GM12878 (cell line): Measurements from ENCODE around the gene DCAF11. TPM values are rescaled to one million over a fixed set of nuclear protein-coding genes. Genes with fewer than 3 reads are reported as not detected.
A peak's percentile ranks its signal among the peaks of the same experiment; 100 is the strongest.

Experiments
- ASH2L ChIP-seq: fragments of 300-600, 200-600 bp; sonication (generic); IDR thresholded peaks from 2 replicates; pipeline ENCODE4 v1.6.1; 2017; ENCODE audit warnings: low read depth, mild to moderate bottlenecking, borderline replicate concordance
- ATF7 ChIP-seq: fragments of 450-650 bp; IDR thresholded peaks from 2 replicates; pipeline ENCODE4 v1.6.1; 2016; ENCODE audit warnings: low read depth, mild to moderate bottlenecking
- BACH1 ChIP-seq: fragments of 450-650 bp; IDR thresholded peaks from 2 replicates; pipeline ENCODE4 v1.6.1; 2017; ENCODE audit warnings: mild to moderate bottlenecking, borderline replicate concordance
- CBFB ChIP-seq: IDR thresholded peaks from 2 replicates; pipeline ENCODE4 v1.6.1; 2016; ENCODE audit warnings: antibody characterized with exemption, low read depth
- CREB1 ChIP-seq: IDR thresholded peaks from 2 replicates; pipeline ENCODE4 v1.6.1; 2012; ENCODE audit warnings: low read depth, mild to moderate bottlenecking, inconsistent platforms
- EGR1 ChIP-seq, 2 experiments: IDR thresholded peaks; 1 replicate in 1 of 2; 2 replicates in 1 of 2; pipeline ENCODE4 v1.6.1; 2011 to 2012; ENCODE audit warnings: low read depth in 2 of 2, low read length in 2 of 2, borderline replicate concordance in 1 of 2, mild to moderate bottlenecking in 1 of 2, moderate library complexity in 1 of 2
- FOXK2 ChIP-seq: fragments of 450-650 bp; IDR thresholded peaks from 2 replicates; pipeline ENCODE4 v1.6.1; 2017; ENCODE audit warnings: mild to moderate bottlenecking, moderate library complexity
- FOXM1 ChIP-seq: IDR thresholded peaks from 2 replicates; pipeline ENCODE4 v1.6.1; 2012; ENCODE audit warnings: low read depth, mild to moderate bottlenecking, inconsistent platforms, low read length, moderate library complexity
- GATAD2B ChIP-seq: fragments of 450-650 bp; conservative IDR thresholded peaks from 2 replicates; pipeline ENCODE4 v1.6.1; 2017; ENCODE audit warnings: low read depth, mild to moderate bottlenecking, moderate library complexity
- JUNB ChIP-seq: IDR thresholded peaks from 2 replicates; pipeline ENCODE4 v1.6.1; 2016; ENCODE audit warnings: antibody characterized with exemption, mild to moderate bottlenecking
- MEF2B ChIP-seq: fragments of 450-650 bp; IDR thresholded peaks from 2 replicates; pipeline ENCODE4 v1.6.1; 2018; ENCODE audit warnings: mild to moderate bottlenecking, moderate library complexity; ENCODE audit not compliant: partially characterized antibody, poor library complexity, severe bottlenecking
- MTA2 ChIP-seq: fragments of 450-650 bp; IDR thresholded peaks from 2 replicates; pipeline ENCODE4 v1.6.1; 2016; ENCODE audit warnings: low read depth, mild to moderate bottlenecking, moderate library complexity
- MTA3 ChIP-seq: IDR thresholded peaks from 2 replicates; pipeline ENCODE4 v1.6.1; 2012; ENCODE audit warnings: low read length, inconsistent platforms, borderline replicate concordance
- MYC ChIP-seq: IDR thresholded peaks from 2 replicates; pipeline ENCODE4 v1.6.1; 2011; ENCODE audit warnings: mild to moderate bottlenecking, low read length, moderate library complexity, inconsistent platforms; ENCODE audit not compliant: insufficient read depth, insufficient replicate concordance, insufficient read length, severe bottlenecking
- POLR2AphosphoS2 ChIP-seq: IDR thresholded peaks from 2 replicates; pipeline ENCODE4 v1.6.1; 2011; ENCODE audit warnings: low read depth, mild to moderate bottlenecking, low read length, improper control_type of control experiment, moderate library complexity
- RB1 ChIP-seq: fragments of 450-650 bp; formaldehyde crosslinking; IDR thresholded peaks from 2 replicates; pipeline ENCODE4 v1.6.1; 2017; ENCODE audit warnings: mild to moderate bottlenecking, borderline replicate concordance
- RCOR1 ChIP-seq: conservative IDR thresholded peaks from 2 replicates; pipeline ENCODE4 v1.6.1; 2012; ENCODE audit warnings: low read depth, low read length, improper control_type of control experiment
- RUNX3 ChIP-seq: IDR thresholded peaks from 2 replicates; pipeline ENCODE4 v1.6.1; 2012; ENCODE audit warnings: low read length, inconsistent platforms
- SIN3A ChIP-seq: IDR thresholded peaks from 2 replicates; pipeline ENCODE4 v1.6.1; 2012; ENCODE audit warnings: low read depth, low read length, improper control_type of control experiment
- SRF ChIP-seq, 2 experiments: IDR thresholded peaks; 2 replicates each; pipeline ENCODE4 v1.6.1; 2011; ENCODE audit warnings: low read depth in 2 of 2, low read length in 2 of 2, mild to moderate bottlenecking in 1 of 2, moderate library complexity in 1 of 2
- polyA plus RNA-seq, 11 experiments: library from polyadenylated mRNA; depleted of rRNA in 4 of 11; unstranded in 6 of 11; stranded (reverse) in 5 of 11; fragments of >200 nt; fragmentation: Nextera tagmentation in 4 of 11; fragmentation: Illumina TruSeq in 1 of 11; extraction: Ambion mirVana in 4 of 11; extraction: Trizol in 1 of 11; gene quantifications; 1 replicate in 1 of 11; 2 replicates in 10 of 11; pipeline versions ENCODE4 v1.2.1 to v1.2.3, GENCODE V29; 2011 to 2016; ENCODE audit warnings: inconsistent platforms in 2 of 11, missing spikeins in 2 of 11, low read depth in 1 of 11
- total RNA-seq, 4 experiments: library from RNA; depleted of rRNA in 3 of 4; stranded (reverse); fragments of >200 nt in 3 of 4; fragmentation: Illumina TruSeq in 1 of 4; extraction: Trizol in 1 of 4; gene quantifications; 2 replicates each; pipeline versions ENCODE4 v1.2.1 to v1.2.3, GENCODE V29; 2013 to 2021
- TF ChIP-seq, protein P1 (sequence below): fragments of 450-650 bp; IDR thresholded peaks from 2 replicates; pipeline ENCODE4 v1.6.1; 2017; ENCODE audit warnings: mild to moderate bottlenecking
- TF ChIP-seq, protein P2 (sequence below): IDR thresholded peaks from 2 replicates; pipeline ENCODE4 v1.6.1; 2012; ENCODE audit warnings: low read depth, low read length, improper control_type of control experiment
- TF ChIP-seq, protein P3 (sequence below): fragments of 150-350 bp; IDR thresholded peaks from 2 replicates; pipeline ENCODE4 v1.6.1; 2014; ENCODE audit warnings: mild to moderate bottlenecking, low read depth, low read length
- TF ChIP-seq, protein P4 (sequence below): fragments of 450-650 bp; IDR thresholded peaks from 2 replicates; pipeline ENCODE4 v1.6.1; 2017; ENCODE audit warnings: mild to moderate bottlenecking, low read depth, inconsistent platforms; ENCODE audit not compliant: poor library complexity, severe bottlenecking

Gene DCAF11
- total and polyA plus RNA-seq, 10 of the 15 experiments (the other 5 are each of a cell fraction or from before 2014, with no cell fraction given) = 13.4 to 91.2 (median 68.7) TPM

DNA sequence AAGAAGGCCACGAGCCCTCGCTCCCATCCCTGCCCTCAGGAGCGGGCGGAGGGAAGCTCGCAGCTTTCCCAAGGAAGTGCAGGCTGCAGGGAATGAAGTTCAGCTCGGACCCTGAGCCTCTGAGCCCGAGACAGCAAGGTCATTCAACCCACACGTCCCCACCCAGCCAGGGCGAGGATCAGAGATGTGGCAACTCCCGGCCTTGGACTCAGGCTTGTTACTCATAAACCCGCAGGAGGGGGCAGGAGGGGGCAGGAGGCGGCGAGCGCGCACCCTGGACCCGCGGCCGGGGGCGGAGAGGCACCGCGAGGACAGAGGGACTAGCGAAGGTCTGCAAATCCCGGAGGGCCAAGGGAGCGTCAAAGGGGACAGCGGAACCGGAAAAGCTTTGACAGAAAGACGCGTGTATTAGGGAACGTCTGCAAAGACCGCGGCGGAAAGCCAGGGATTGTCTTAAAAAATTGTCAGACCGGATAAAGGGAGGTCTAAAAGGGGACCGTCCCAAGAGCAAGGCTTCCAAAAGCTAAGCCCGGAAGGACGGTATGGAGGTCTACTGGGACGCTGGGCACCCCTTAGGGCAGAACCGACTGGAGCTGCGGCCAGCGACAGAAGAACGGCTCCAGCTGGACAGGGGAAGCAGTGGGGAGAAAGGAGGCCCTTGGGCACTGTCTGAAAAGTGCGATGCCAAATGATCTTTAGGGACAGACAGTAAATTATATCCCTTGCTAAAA lies 611 bp upstream of the DCAF11 start (continued):
- TF ChIP-seq MEF2B (peak; percentile 67), ASH2L (peak; percentile 64; the same call in 1 of the 2 replicates), RB1 (0 out of 2 replicates have a peak, but pooled peaks have one; percentile 22), MTA3 (no peak), FOXM1 (no peak), POLR2AphosphoS2 (peak; percentile 79), RUNX3 (peak; percentile 70), BACH1 (no peak), EGR1 (IDR thresholded peaks at IDR 0.05; ENCODE audit: borderline replicate concordance in 1 of 2, low read depth in 2 of 2, low read length in 2 of 2) (peak in 1 of 2 experiments; percentile 89; a peak in 2 of 3 replicates), FOXK2 (no peak), MTA2 (peak; percentile 56; the same call in 1 of the 2 replicates), ATF7 (peak; percentile 40; the same call in 1 of the 2 replicates), RCOR1 (no peak), SIN3A (peak; percentile 48; the same call in 1 of the 2 replicates), GATAD2B (no peak), CBFB (peak; percentile 65), MYC (no peak), JUNB (peak; percentile 100), SRF (IDR thresholded peaks at IDR 0.05; ENCODE audit: low read depth in 2 of 2, low read length in 2 of 2) (0 out of 4 replicates have a peak, but pooled peaks of 1 of the 2 experiments have one; percentile 12), CREB1 (peak; percentile 86)
- TF ChIP-seq, protein P1, sequence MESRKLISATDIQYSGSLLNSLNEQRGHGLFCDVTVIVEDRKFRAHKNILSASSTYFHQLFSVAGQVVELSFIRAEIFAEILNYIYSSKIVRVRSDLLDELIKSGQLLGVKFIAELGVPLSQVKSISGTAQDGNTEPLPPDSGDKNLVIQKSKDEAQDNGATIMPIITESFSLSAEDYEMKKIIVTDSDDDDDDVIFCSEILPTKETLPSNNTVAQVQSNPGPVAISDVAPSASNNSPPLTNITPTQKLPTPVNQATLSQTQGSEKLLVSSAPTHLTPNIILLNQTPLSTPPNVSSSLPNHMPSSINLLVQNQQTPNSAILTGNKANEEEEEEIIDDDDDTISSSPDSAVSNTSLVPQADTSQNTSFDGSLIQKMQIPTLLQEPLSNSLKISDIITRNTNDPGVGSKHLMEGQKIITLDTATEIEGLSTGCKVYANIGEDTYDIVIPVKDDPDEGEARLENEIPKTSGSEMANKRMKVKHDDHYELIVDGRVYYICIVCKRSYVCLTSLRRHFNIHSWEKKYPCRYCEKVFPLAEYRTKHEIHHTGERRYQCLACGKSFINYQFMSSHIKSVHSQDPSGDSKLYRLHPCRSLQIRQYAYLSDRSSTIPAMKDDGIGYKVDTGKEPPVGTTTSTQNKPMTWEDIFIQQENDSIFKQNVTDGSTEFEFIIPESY = no peak
- TF ChIP-seq, protein P2, sequence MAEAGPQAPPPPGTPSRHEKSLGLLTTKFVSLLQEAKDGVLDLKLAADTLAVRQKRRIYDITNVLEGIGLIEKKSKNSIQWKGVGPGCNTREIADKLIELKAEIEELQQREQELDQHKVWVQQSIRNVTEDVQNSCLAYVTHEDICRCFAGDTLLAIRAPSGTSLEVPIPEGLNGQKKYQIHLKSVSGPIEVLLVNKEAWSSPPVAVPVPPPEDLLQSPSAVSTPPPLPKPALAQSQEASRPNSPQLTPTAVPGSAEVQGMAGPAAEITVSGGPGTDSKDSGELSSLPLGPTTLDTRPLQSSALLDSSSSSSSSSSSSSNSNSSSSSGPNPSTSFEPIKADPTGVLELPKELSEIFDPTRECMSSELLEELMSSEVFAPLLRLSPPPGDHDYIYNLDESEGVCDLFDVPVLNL = no peak
- TF ChIP-seq, protein P3, sequence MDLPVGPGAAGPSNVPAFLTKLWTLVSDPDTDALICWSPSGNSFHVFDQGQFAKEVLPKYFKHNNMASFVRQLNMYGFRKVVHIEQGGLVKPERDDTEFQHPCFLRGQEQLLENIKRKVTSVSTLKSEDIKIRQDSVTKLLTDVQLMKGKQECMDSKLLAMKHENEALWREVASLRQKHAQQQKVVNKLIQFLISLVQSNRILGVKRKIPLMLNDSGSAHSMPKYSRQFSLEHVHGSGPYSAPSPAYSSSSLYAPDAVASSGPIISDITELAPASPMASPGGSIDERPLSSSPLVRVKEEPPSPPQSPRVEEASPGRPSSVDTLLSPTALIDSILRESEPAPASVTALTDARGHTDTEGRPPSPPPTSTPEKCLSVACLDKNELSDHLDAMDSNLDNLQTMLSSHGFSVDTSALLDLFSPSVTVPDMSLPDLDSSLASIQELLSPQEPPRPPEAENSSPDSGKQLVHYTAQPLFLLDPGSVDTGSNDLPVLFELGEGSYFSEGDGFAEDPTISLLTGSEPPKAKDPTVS = 0 out of 2 replicates have a peak, but pooled peaks have one; percentile 16
- TF ChIP-seq, protein P4, sequence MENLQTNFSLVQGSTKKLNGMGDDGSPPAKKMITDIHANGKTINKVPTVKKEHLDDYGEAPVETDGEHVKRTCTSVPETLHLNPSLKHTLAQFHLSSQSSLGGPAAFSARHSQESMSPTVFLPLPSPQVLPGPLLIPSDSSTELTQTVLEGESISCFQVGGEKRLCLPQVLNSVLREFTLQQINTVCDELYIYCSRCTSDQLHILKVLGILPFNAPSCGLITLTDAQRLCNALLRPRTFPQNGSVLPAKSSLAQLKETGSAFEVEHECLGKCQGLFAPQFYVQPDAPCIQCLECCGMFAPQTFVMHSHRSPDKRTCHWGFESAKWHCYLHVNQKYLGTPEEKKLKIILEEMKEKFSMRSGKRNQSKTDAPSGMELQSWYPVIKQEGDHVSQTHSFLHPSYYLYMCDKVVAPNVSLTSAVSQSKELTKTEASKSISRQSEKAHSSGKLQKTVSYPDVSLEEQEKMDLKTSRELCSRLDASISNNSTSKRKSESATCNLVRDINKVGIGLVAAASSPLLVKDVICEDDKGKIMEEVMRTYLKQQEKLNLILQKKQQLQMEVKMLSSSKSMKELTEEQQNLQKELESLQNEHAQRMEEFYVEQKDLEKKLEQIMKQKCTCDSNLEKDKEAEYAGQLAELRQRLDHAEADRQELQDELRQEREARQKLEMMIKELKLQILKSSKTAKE = peak; percentile 76
